GM19328 (cell line): ENCODE results near the gene MSMP.

Experiments used
- ATAC-seq: cut with Tn5 transposase; IDR thresholded peaks from one replicate; pipeline ENCODE4 v1.9.1; 2021; ENCODE audit warnings: mild to moderate bottlenecking, moderate library complexity; ENCODE audit not compliant: unreplicated experiment

MSMP gene

DNA sequence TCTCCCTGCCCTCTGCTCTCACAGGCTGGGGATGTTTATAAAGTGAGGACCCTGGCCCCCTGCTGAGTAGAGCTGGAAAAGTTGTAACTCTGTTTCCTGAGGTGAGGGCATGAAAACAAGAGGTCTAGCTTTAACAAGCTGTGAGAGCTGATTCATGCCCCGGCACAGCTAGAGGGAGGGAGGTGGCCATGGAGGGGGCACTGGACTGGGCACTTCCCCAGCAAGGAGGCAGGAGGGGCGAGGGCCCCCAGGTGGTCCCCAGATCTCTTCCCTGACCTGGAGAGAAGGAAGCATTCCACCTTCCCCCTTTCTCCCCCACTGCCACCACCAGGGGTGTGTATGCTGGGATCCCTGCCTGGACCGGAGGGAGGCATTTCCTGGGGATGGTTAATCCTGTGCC lies at the start of gene MSMP:
TSS of gene MSMP (minus strand) at position 13 of the 400 bp plus-strand sequence. CDS start 147 bp downstream, outside the sequence.
- ATAC-seq = no peak

DNA sequence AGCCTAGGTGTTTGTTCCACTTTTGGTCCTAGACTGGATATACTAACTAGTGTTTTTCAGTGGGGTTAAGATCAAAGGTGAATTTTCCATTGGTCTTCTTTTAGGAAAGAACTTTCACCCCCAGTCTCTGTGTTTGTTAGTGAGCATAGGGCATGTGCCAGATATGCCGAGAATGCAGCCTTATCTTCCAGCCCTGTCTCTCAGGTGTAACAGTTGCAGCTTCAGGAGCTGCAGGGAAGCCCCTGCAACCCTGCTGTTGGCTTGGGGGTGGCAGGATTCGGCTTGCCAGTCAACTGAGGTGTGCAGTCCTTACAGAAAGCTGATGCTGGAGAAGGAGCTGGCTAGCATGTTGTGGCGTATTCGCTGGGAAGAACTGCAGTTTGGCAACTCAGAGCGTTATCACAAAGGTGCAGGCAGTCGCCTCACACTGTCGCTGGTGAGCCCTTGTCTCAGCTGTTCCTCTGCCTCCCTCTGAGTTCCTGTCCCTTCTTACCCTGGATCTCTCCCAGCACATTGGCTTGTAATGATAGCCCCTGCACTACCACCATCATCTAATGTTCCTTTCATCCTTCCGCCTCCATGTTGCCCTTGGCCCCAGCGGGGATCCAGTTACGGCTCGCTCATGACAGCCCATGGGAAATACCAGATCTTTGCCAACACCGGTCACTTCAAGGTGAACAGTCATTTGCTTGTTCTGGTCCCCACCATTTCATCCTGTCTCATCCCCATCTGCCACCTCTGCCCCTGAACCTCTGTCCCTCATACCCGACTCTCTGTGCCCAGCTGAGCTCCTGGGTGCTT lies 47.5 kb upstream of the MSMP start:
- no peak for ATAC-seq

- no peak for ATAC-seq
These were observed 46.5 kb upstream of the MSMP start for GRCh38 chr9:35800530-35800929.

GRCh38 chr9:35798658-35799374 lies 44.7 kb upstream of the MSMP start:
- no peak for ATAC-seq

DNA sequence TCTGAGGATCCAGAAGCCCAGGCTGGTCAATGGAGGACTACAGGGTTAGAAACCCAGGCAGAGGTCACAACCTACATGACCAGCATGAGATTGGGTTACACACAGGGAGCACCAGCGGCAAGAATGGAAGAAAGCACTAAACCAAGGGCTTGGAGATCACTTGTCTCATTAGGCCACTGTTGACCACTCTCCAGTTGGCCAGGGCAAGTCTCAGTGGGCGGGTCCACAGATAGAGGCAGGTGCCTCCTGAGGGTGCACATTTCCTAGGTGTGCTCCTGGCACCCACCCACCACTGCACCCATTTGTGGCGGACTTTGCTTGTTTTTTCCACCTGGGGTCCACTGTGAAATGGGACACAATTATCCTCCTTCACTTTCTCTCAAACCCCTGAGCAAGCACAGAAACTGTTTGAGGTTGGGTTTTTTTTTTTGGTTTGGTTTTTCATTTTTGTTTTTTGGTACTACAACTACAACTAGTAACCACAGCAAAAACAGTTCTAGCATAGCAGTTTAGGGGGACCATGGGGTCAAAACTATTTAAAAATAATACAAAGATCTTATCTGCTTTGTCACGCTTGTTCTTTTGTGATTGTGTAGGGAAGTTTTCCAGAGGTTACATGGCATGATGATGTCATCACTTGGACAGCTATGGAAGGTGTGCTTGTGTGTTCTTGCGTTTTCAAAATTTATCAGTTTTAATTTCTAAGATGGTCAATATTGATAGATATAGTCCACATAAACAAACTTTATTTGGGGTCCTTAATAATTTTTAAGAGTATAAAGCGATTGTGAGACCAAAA lies 43.4 kb upstream of the MSMP start:
- no peak for ATAC-seq

DNA sequence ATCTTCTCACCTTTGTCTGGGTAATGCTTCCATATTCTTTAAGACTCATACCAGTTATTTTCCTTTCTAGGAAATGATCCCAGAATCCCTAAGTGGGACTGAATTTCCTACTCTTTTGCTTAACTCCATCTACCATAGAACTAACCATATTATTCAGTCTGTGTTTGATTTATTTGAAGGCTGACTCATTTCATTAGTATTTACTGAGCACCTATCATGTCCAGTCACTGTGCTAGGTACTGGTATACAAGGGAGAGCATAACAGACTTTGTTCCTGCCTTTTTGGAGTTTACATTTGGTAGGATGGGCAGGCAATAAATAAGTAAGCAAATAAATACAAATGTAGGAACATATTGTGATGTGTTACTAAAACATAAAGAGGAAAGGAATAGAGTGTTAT lies 41.6 kb upstream of the MSMP start:
- ATAC-seq = no peak

- ATAC-seq = no peak
These were observed 39.4 kb upstream of the MSMP start for GRCh38 chr9:35793461-35793860.

DNA sequence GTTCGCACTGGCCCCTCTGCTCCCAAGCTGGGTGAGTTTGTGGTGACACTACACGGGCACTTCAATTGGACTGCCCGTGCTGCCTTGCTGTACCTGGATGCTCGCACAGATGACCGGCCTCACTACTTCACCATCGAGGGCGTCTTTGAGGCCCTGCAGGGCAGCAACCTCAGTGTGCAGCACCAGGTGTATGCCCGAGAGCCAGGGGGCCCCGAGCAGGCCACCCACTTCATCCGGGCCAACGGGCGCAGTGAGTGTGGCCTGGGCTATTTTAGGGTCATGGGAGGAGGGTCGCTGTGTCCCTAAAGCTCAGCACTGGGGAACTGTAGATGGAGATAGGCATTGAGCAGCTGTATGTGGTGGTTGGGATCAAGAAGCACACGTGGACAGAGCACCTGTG lies 38.8 kb upstream of the MSMP start:
- ATAC-seq = no peak

DNA sequence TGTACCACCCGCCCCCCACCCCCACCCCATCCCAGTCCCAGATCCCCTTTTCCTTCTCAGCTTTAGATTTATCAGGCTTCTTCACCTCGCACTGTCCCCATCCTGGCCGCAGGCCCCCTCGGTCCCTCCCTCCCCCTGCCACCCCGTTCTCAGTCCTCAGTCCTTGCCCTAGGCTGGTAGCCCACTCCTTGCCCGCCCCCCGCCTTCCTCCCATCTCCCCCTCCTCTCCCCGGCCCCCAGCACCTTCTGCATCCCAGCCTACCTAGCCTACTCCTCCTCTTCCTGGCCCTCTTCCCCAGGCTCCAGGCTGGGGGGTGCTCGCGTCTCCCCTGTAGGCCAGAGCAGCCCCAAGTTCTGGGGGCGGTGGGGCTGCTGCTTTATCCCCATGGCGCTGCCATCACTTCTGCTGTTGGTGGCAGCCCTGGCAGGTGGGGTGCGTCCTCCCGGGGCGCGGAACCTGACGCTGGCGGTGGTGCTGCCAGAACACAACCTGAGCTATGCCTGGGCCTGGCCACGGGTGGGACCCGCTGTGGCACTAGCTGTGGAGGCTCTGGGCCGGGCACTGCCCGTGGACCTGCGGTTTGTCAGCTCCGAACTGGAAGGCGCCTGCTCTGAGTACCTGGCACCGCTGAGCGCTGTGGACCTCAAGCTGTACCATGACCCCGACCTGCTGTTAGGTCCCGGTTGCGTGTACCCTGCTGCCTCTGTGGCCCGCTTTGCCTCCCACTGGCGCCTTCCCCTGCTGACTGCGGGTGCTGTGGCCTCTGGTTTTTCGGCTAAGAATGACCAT lies 38.1 kb upstream of the MSMP start:
- no peak for ATAC-seq

DNA sequence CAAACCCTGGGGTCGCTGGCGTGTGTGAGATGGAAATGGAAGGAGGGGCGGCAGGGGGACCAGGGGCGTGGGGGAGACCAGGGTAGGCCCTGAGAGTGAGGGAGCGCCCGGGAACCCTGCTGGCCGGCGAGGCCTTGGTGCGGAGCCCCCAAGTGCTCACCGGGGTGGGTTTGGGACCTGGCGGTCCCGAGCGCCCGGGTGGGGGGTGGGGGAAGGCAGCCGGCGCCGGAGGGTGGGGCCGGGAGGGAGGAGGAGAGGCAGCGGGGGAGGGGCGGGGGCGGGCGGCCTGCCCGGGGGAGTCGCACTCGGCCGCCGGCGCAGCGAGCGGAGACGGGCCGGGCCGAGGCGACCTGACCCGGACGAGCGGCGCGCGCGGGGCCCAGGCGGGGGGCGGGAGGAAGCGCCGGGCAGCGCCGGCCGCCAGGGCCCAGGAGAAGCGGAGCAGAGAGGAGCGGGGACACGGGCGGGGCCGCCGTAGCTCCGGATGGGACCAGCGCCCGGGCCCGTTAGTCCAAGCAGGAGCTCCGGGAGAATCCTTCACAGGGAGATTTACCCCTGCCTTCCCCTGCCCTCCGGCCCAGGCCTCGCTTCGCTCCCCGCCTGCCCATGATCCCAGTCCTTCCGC lies 37.3 kb upstream of the MSMP start, which contains the start of gene NPR2:
TSS of gene NPR2 (plus strand) at position 295 of the 625 bp plus-strand sequence. CDS start 818 bp downstream, outside the sequence.
- no peak for ATAC-seq

DNA sequence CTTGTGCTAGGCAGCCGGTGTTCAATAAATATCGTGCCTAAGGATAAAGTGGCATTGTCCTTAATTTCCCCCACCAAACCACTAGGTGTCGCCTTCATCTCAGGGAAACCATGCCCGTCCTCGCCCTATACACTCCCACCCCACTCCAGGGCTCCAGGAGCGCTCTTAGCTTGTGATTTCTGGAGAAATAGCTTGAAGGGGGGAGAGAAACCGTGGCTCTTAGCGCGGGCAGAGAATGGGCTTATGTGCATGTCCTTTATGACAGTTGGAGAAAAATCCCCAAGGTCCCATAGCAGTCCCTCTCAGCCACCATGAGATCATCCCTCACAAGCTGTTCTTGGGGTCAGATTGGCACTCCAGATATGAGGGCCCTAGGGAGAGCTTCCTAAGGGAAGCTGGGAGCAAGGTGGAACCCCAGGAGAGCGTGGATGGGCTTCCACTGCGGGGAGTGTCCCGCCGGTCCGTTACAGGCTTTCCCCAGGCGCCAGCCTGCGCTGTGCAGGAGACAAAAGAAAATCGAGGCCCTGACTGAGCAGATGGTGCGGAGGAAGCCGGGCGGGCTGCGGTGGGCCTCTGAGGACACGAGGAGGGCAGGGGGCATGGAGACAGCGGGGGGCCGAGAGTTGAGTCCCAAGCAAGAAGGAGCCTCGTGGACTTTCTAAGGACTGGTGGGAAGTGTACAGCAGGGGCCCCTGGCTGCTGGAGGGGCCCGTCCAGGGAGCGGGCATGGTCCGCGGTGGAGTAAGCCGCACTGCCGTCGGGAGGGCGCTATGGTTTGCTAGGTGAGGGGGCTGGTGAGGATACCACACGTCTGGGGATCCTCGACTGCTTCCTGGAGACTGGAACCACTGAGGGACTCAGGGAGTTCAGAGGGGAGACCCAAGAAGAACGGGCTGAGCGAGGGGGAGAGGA lies 36.6 kb upstream of the MSMP start:
- ATAC-seq = no peak

DNA sequence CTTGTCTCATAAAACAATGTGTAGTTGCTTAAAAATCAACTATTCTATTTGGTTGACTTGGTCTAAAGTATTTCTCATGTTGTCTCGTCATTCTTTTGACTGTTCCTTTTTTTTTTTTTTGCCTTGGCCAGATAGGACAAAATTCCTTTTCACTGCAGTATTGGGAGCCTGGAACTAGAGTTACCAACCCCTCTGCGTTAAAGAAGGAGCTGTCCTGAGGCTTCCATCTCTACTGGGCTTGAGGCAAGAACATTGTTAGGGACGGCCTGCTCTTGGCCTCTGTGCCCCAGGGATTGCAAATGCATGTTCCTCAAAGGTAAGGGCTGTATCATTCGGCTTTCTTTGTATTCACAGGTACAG lies 35.9 kb upstream of the MSMP start:
- no peak for ATAC-seq

DNA sequence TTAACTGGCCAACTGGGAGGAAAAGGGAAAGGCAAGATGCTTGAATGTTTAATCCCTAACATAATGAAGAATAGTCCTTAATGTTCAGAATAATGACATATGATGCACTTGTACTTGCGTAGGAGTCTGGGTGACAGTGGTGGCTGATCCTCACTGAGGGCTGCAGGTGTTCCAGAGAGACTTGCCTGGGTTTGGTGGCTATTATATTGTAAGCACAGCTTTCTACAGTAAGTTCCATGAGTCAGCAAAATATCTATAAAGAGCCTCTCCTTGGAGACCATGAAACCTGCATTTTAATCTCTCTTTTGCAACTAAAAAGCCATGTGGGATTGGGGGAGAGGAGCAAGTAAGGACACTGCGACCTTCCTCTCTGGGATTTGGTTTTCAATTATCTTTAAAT lies 35.5 kb upstream of the MSMP start:
- no peak for ATAC-seq

DNA sequence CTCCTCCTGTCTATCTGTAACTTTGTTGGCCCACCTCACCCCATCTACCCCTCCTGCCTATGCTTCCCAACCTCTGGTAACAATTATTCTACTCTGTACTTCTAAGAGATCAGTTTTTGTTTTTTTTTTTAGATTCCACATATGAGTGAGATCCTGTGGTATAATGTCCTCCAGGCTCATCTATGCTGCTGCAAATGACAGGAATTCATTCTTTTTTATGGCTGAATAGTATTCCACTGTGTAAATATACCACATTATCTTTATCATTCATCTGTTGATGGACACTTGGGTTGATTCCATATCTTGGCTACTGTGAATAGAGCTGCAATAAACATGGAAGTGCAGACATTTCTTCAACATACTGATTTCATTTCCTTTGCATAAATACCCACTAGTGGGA lies 29.3 kb upstream of the MSMP start:
- ATAC-seq = no peak

DNA sequence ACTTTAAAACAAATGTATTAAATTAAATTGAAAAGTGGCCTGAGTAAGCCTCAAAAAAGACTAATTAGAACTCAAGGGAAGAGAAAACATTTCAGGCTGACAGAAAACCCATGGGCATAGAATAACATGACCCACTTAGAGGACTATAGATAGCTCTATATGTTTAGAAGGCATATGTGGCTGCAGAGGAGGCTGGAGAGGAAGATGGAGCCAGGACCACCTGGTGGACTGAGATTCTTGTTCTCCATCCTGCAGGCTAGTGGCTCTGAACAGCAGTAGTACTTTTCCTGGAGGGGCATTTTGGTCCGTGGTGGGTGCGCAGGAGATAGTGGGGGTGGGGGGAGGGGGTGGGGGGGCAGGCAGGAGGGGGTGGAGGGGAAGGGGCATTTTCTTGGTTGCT lies 27.0 kb upstream of the MSMP start:
- ATAC-seq = no peak

- no peak for ATAC-seq
These were observed 24.4 kb upstream of the MSMP start for GRCh38 chr9:35778496-35778895.

DNA sequence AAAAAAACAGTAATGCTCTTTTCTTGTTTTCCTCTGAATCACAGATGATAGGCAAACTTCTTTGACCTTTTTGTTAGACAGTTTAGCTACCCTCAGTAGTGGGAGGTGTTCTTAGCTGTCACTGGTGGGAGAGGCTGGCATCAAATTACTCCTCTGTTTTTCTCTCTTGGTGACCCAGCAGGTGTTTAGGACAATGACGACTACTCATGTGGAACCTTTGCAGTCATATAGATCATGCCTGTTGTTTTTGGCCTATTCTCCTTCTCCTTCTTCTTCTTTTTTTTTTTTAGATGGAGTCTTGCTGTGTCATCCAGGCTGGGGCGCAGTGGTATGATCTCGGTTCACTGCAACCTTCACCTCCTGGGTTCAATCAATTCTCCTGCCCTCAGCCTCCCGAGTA lies 21.9 kb upstream of the MSMP start:
- ATAC-seq = no peak

- no peak for ATAC-seq
These were observed 21.0 kb upstream of the MSMP start for GRCh38 chr9:35774907-35775635.

GRCh38 chr9:35771943-35772342 lies 17.9 kb upstream of the MSMP start:
- ATAC-seq = no peak
